NT2/D1 (cell line): ENCODE results near the gene ARSK.

ENCODE experiments used
- DNase-seq: peaks from one replicate; pipeline ENCODE4 v3.0.0-alpha.2; 2011; ENCODE audit warnings: low read depth, low spot score
- H3K27me3 ChIP-seq: 2 replicates; pipeline ENCODE4 v1.6.0; 2011; ENCODE audit warnings: mild to moderate bottlenecking; ENCODE audit not compliant: insufficient read length, insufficient read depth
- H3K36me3 ChIP-seq: 2 replicates; pipeline ENCODE4 v1.6.1; 2011; ENCODE audit warnings: mild to moderate bottlenecking, low read length, mixed read lengths; ENCODE audit not compliant: insufficient read depth, insufficient read length
- H3K4me1 ChIP-seq: 2 replicates; pipeline ENCODE4 v1.5.1; 2011; ENCODE audit not compliant: insufficient read depth, insufficient read length
- H3K4me3 ChIP-seq: 2 replicates; pipeline ENCODE4 v1.5.1; 2011; ENCODE audit warnings: low read depth; ENCODE audit not compliant: insufficient read length
- H3K9ac ChIP-seq: 2 replicates; pipeline ENCODE4 v1.6.0; 2011; ENCODE audit warnings: low read depth; ENCODE audit not compliant: insufficient read length
- H3K9me3 ChIP-seq: 2 replicates; pipeline ENCODE4 v1.5.1; 2011; ENCODE audit warnings: mild to moderate bottlenecking, low read length; ENCODE audit not compliant: insufficient read depth
- SUZ12 ChIP-seq: IDR thresholded peaks from 2 replicates; pipeline ENCODE4 v1.6.1; 2011; ENCODE audit not compliant: insufficient read length, insufficient read depth; ENCODE audit errors: extremely low read depth
- YY1 ChIP-seq: IDR thresholded peaks from 2 replicates; pipeline ENCODE4 v1.6.1; 2011; ENCODE audit not compliant: insufficient read length, insufficient read depth
- ZNF274 ChIP-seq: IDR thresholded peaks from 2 replicates; pipeline ENCODE4 v1.6.1; 2011; ENCODE audit warnings: mild to moderate bottlenecking, low read depth, low read length

The ARSK gene

GRCh38 chr5:95564450-95564849 lies 9.5 kb downstream of the ARSK start:
- no peak overlapping the region for H3K9ac ChIP-seq
- no peak for DNase-seq
- no peak overlapping the region for H3K4me3 ChIP-seq
- H3K4me1 ChIP-seq, result no peaks in the 10 kb centered on the region
- no peaks in the 10 kb centered on the region for H3K9me3 ChIP-seq
- H3K27me3 ChIP-seq, result no peaks in the 10 kb centered on the region
- H3K36me3 ChIP-seq, result peaks cover 17% of the 10 kb centered on the region
- TF ChIP-seq ZNF274, result no peak
- TF ChIP-seq YY1, result no peak
- TF ChIP-seq SUZ12, result no peak

- no peaks in the 10 kb centered on the region for H3K4me1 ChIP-seq
Measured at GRCh38 chr5:95565280-95565920, 10.5 kb downstream of the ARSK start.

GRCh38 chr5:95572016-95572415 lies 17.1 kb downstream of the ARSK start:
- no peak for DNase-seq
- Histone ChIP-seq H3K27me3 (no peaks in the 10 kb centered on the region), H3K36me3 (peaks cover 9% of the 10 kb centered on the region), H3K9ac (no peak overlapping the region), H3K9me3 (no peaks in the 10 kb centered on the region), H3K4me1 (no peaks in the 10 kb centered on the region), H3K4me3 (no peak overlapping the region)
- TF ChIP-seq ZNF274, result no peak
- no peak for TF ChIP-seq YY1
- no peak for TF ChIP-seq SUZ12

More at GRCh38 chr5:95565280-95565920, 10.5 kb downstream of the ARSK start:
- TF ChIP-seq SUZ12 (no peak), ZNF274 (no peak)
- DNase-seq, result no peak
- no peak overlapping the region for H3K4me3 ChIP-seq
- no peaks in the 10 kb centered on the region for H3K27me3 ChIP-seq
- no peak overlapping the region for H3K9ac ChIP-seq
- no peaks in the 10 kb centered on the region for H3K9me3 ChIP-seq
- H3K36me3 ChIP-seq, result peaks cover 17% of the 10 kb centered on the region

- no peaks in the 10 kb centered on the region for H3K4me1 ChIP-seq
- peaks cover 3% of the 10 kb centered on the region for H3K36me3 ChIP-seq
- TF ChIP-seq SUZ12 (no peak), YY1 (no peak), ZNF274 (no peak)
- H3K27me3 ChIP-seq, result no peaks in the 10 kb centered on the region
- no peaks in the 10 kb centered on the region for H3K9me3 ChIP-seq
- no peak overlapping the region for H3K9ac ChIP-seq
- no peak for DNase-seq
- no peak overlapping the region for H3K4me3 ChIP-seq
Measured at GRCh38 chr5:95581576-95581975, 26.7 kb downstream of the ARSK start.

- no peak overlapping the region for H3K4me3 ChIP-seq
- TF ChIP-seq YY1 (no peak), ZNF274 (no peak), SUZ12 (no peak)
- no peak for DNase-seq
Measured at GRCh38 chr5:95583992-95584391, 29.1 kb downstream of the ARSK start.

GRCh38 chr5:95590880-95591279 lies 36.0 kb downstream of the ARSK start:
- TF ChIP-seq SUZ12, result no peak
- Histone ChIP-seq H3K4me1 (no peaks in the 10 kb centered on the region), H3K9ac (no peak overlapping the region), H3K4me3 (no peak overlapping the region), H3K27me3 (no peaks in the 10 kb centered on the region), H3K36me3 (no peaks in the 10 kb centered on the region), H3K9me3 (no peaks in the 10 kb centered on the region)
- no peak for DNase-seq

More at GRCh38 chr5:95583992-95584391, 29.1 kb downstream of the ARSK start:
- no peaks in the 10 kb centered on the region for H3K27me3 ChIP-seq
- H3K4me1 ChIP-seq, result no peaks in the 10 kb centered on the region
- H3K9ac ChIP-seq, result no peak overlapping the region
- H3K9me3 ChIP-seq, result no peaks in the 10 kb centered on the region
- peaks cover 3% of the 10 kb centered on the region for H3K36me3 ChIP-seq

GRCh38 chr5:95591490-95591901 lies 36.6 kb downstream of the ARSK start:
- no peaks in the 10 kb centered on the region for H3K27me3 ChIP-seq
- TF ChIP-seq SUZ12 (no peak), ZNF274 (no peak), YY1 (no peak)
- H3K36me3 ChIP-seq, result no peaks in the 10 kb centered on the region
- H3K4me3 ChIP-seq, result no peak overlapping the region
- no peak overlapping the region for H3K9ac ChIP-seq
- no peak for DNase-seq
- no peaks in the 10 kb centered on the region for H3K4me1 ChIP-seq
- H3K9me3 ChIP-seq, result no peaks in the 10 kb centered on the region
